Heart left ventricle (tissue), 16 donors: ENCODE data around the gene C1S. TPM values are rescaled to one million over a fixed set of nuclear protein-coding genes. Genes with fewer than 3 reads are reported as not detected.

Experiments
- ATAC-seq, 4 donors: fragments of 200-7000 bp; cut with Tn5 transposase; one replicate each; pipeline ENCODE4 v1.9.1; 2020 to 2022; ENCODE audit warnings: moderate library complexity in 4 of 4, mild to moderate bottlenecking in 3 of 4, moderate number of reproducible peaks in 1 of 4
- DNase-seq, 5 donors: peaks; one replicate each; pipeline ENCODE4 v3.0.0-alpha.2; 2020
- H3K27ac ChIP-seq, 12 donors: fragments of 200-600 bp; sonication (generic) in 4 of 12; one replicate each; pipeline versions ENCODE4 v1.5.0 to v1.8.0; 2016 to 2022; ENCODE audit warnings: mild to moderate bottlenecking in 2 of 12
- H3K27me3 ChIP-seq, 9 donors: fragments of 200-600 bp; sonication (generic) in 2 of 9; one replicate each; pipeline versions ENCODE4 v1.5.1 to v1.8.0; 2016 to 2022; ENCODE audit warnings: mild to moderate bottlenecking in 3 of 9
- H3K36me3 ChIP-seq, 9 donors: fragments of 200-600 bp; sonication (generic) in 2 of 9; one replicate each; pipeline versions ENCODE4 v1.5.0 to v1.8.0; 2018 to 2022; ENCODE audit warnings: mild to moderate bottlenecking in 2 of 9
- H3K4me1 ChIP-seq, 12 donors: fragments of 200-600 bp; sonication (generic) in 4 of 12; one replicate each; pipeline versions ENCODE4 v1.5.0 to v1.8.0; 2016 to 2022; ENCODE audit warnings: mild to moderate bottlenecking in 3 of 12
- H3K4me3 ChIP-seq, 12 donors: fragments of 200-600 bp; sonication (generic) in 4 of 12; one replicate each; pipeline versions ENCODE4 v1.5.0 to v1.8.0; 2017 to 2022; ENCODE audit warnings: mild to moderate bottlenecking in 9 of 12, moderate library complexity in 4 of 12
- H3K9me3 ChIP-seq, 12 donors: fragments of 200-600 bp; sonication (generic) in 4 of 12; one replicate each; pipeline versions ENCODE4 v1.5.0 to v1.8.0; 2016 to 2022; ENCODE audit warnings: mild to moderate bottlenecking in 1 of 12
- POLR2A ChIP-seq, 2 donors: fragments of 450-650 bp; IDR thresholded peaks; one replicate each; pipeline ENCODE4 v1.6.1; 2017; ENCODE audit warnings: antibody characterized with exemption in 2 of 2, mild to moderate bottlenecking in 2 of 2, moderate library complexity in 2 of 2
- WGBS, 4 donors: extraction: QIAGEN DNeasy Blood & Tissue Kit in 2 of 4; methylation state at CpG; one replicate each; pipeline versions ENCODE4 v1.1.5 to v1.1.7; 2013 to 2018; 5-methylcytosine and 5-hydroxymethylcytosine counted together
- intact Hi-C, 10 donors: fragments of 100-400 bp; cut with DNase I; formaldehyde crosslinking; loops; one replicate each; pipeline versions ENCODE4 v1.11.1 to v1.14.2; 2022
- polyA plus RNA-seq, 2 donors: library from polyadenylated mRNA; stranded (reverse); fragments of 200-250 nt; gene quantifications; one replicate each; pipeline ENCODE4 v1.2.3, GENCODE V29; 2013
- total RNA-seq, 9 donors: library from RNA; depleted of rRNA in 2 of 9; stranded (reverse); fragments of >200 nt in 2 of 9; fragmentation: NEBNext Ultra II Directional in 3 of 9; extraction: Animal tissue kit (Norgen Biotek cat#: 25700) in 3 of 9; gene quantifications; one replicate each; pipeline versions ENCODE4 v1.1.0 to v1.2.4, GENCODE V29; 2016 to 2023
- TF ChIP-seq, protein P1 (sequence below), 12 donors: fragments of 200-600 bp; sonication (generic) in 4 of 12; IDR thresholded peaks; one replicate each; pipeline versions ENCODE4 v1.5.0 to v1.8.0; 2018 to 2022; ENCODE audit warnings: antibody characterized with exemption in 12 of 12, mild to moderate bottlenecking in 5 of 12
- donor health status: ischemic (EF 13 %, LVEDD 7.1; RV severe dilation, severe dysfunction).
- donor health status: healthy with polysubstance abuse.
- donor health status: DM: no; HTN: yes; CAD: no.
- donor health status: DM: no; HTN: no; CAD: no.
- donor health status: ischemic (EF 25% LVEDD 6.9; RV normal size, moderate dysfunction).
- donor health status: ischemic (EF 25% LVEDD 5.7; RV mildly dilated, moderate dysfunction).
- donor health status: healthy.
- donor health status: DM: yes; HTN: yes; CAD: no.
- donor health status: ischemic (EF 35%, LVEDD 5.7; RV mildly dilated, moderate dysfunction).
- donor health status: nonischemic (EF 11% LVEDD 7.7; RV severe dilation, severe dysfunction).
- donor health status: DM: yes; HTN: yes; CAD: no.
- donor health status: PGD.
- donor health status: ischemic (EF 29% LVEDD 5.4; RV normal size, mild dysfunction).
- donor health status: nonischemic (EF 23%, LVEDD 6.1; RV moderate dilation, normal function).

C1S gene
- total and polyA plus RNA-seq, 11 donors = 30.1 to 247 (median 60.5) TPM

DNA sequence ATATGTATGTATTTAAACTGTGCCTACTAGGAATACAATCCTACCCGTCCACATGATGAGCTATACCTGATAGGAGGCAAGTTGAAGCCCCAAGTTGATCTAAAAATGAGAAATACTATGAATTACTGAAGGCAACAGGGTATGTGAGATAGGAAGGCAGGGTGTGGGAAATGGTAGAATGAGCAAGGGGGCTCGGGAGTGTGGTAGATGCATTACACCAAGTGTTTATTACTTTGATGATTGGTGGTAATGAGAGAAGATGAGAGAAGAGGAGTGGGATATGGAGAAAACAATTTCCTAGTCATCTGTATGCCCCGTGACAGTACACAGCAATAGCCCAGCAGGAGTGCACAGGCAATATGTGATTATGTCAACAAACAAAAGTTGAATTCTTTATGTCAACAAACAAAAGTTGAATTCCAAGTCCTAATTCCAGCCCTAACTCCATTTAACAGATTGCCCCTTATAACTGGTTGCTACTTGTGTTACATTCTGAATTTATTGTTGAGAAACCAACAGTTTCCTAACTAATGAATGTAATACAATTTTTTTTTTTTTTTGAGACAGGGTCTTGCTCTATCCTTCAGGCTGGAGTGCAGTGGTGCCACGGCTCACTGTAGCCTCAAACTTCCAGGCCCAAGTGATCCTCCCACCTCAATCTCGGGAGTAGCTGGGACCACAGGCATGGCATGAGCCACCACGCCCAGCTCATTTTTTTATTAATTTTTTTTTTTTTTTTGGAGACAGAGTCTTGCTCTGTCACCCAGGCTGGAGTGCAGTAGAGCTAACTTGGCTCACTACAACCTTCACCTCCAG, 44.8 kb upstream of the C1S start:
- no peak for DNase-seq
- TF ChIP-seq, protein P1, sequence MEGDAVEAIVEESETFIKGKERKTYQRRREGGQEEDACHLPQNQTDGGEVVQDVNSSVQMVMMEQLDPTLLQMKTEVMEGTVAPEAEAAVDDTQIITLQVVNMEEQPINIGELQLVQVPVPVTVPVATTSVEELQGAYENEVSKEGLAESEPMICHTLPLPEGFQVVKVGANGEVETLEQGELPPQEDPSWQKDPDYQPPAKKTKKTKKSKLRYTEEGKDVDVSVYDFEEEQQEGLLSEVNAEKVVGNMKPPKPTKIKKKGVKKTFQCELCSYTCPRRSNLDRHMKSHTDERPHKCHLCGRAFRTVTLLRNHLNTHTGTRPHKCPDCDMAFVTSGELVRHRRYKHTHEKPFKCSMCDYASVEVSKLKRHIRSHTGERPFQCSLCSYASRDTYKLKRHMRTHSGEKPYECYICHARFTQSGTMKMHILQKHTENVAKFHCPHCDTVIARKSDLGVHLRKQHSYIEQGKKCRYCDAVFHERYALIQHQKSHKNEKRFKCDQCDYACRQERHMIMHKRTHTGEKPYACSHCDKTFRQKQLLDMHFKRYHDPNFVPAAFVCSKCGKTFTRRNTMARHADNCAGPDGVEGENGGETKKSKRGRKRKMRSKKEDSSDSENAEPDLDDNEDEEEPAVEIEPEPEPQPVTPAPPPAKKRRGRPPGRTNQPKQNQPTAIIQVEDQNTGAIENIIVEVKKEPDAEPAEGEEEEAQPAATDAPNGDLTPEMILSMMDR (IDR thresholded peaks at IDR 0.05) = no peak
- no peak for TF ChIP-seq POLR2A (IDR thresholded peaks at IDR 0.05)
- Histone ChIP-seq H3K4me1 (peaks cover 0 to 46% (median 19%) of the 10 kb centered on the region in 12 donors), H3K9me3 (no peaks in the 10 kb centered on the region), H3K27me3 (no peaks in the 10 kb centered on the region), H3K27ac (no peak overlapping the region), H3K4me3 (no peak overlapping the region), H3K36me3 (peaks cover 0 to 32% (median 5%) of the 10 kb centered on the region in 9 donors)
- 77 to 87% (median 80%) methylated on average over 6 of the region's 6 CpGs for WGBS, 4 donors
- intact Hi-C loops = loop anchor here in 4 of 10 donors (5.0 kb wide), 5 partner anchors 38 to 97 kb away; partner anchors contain the start of genes C1RL (in 1 of the 4), EMG1 (in 1 of the 4) and PHB2 (in 1 of the 4)
- no peak for ATAC-seq

DNA sequence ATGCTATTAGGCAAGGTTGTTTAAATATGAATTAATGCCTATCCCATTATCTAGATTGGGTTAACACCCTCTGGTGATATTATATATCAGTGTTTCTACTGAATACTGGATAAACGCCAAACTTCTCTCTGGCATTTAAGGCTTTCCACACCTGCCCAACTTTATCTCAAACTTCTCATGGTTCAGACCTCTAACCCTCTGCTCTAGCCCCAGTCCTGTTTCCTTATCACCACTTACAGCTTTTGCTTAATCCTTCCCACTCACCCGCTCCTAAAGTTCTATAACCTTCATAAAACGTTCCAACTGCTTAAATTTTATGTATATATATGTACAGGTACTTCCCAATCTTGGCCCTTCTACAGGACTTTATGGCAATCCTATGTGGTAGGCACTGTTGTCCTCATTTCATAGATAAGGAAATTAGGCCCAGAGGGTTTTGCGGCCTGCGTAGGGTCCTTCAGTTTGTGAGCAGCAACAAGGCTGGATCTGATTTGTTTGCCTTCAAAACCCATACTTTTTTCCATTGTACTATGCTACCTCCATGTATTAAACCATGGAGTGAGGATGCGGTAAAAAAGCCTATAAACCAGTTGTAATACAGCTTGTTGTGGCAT, 43.5 kb upstream of the C1S start:
- ATAC-seq = no peak

DNA sequence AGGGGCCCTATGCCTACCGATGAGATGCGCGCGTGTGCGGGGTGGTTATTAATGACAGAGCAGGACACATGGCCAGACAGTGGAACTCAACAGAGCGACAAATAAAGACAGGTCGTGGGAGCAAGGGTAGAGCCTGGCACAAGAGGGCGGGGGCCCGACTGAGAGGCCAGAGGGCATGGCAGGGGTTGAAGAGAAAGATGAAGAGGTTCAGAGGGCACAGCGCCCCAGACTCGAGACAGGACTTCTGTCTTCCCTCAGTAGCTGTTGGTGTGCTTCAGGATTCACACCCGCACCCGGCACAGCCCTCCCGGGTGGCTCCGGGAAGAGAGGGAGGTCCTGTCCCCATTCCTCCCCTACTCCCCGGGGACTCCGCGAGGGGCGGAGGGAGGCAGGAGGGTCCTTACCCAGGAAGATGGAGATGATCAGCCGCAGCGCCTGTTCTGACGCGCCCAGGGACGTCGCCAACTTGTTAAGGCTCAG, 42.6 kb upstream of the C1S start:
- Histone ChIP-seq H3K4me3 (peak overlapping the region; percentile 53 to 96 (median 78)), H3K36me3 (peaks cover 0 to 15% (median 3%) of the 10 kb centered on the region in 9 donors), H3K9me3 (no peaks in the 10 kb centered on the region), H3K27ac (peak overlapping the region; percentile 48 to 96 (median 94)), H3K4me1 (peaks cover 0 to 38% (median 19%) of the 10 kb centered on the region in 12 donors), H3K27me3 (no peaks in the 10 kb centered on the region)
- DNase-seq (no peak), ATAC-seq (peak; percentile 8 to 34 (median 22))
- intact Hi-C loops = loop anchor here in 6 of 10 donors (2.0 to 5.0 kb wide), 9 partner anchors 41 to 94 kb away; partner anchors contain the start of genes EMG1 (in 3 of the 6), PHB2 (in 3 of the 6), C12orf57 (in 1 of the 6) and C1R (in 1 of the 6)
- TF ChIP-seq POLR2A (IDR thresholded peaks at IDR 0.05) = no peak
- TF ChIP-seq, protein P1 (IDR thresholded peaks at IDR 0.05) = no peak
- 1 to 4% (median 1%) methylated on average over 17 to 25 of the region's 25 CpGs for WGBS, 4 donors

More for the DNA sequence above, 43.5 kb upstream of the C1S start:
- no peaks in the 10 kb centered on the region for H3K9me3 ChIP-seq
- 67 to 76% (median 72%) methylated on average over 6 of the region's 6 CpGs for WGBS, 4 donors
- peaks cover 0 to 43% (median 19%) of the 10 kb centered on the region in 12 donors for H3K4me1 ChIP-seq
- peak overlapping the region in 10 of 12 donors; percentile 62 to 96 (median 82) for H3K4me3 ChIP-seq
- no peaks in the 10 kb centered on the region for H3K27me3 ChIP-seq
- intact Hi-C loops = loop anchor here in 4 of 10 donors (5.0 kb wide), 5 partner anchors 40 to 95 kb away; partner anchors contain the start of genes C1RL (in 1 of the 4), EMG1 (in 1 of the 4) and PHB2 (in 1 of the 4)
- H3K36me3 ChIP-seq = peaks cover 0 to 22% (median 4%) of the 10 kb centered on the region in 9 donors
- no peak for DNase-seq
- TF ChIP-seq, protein P1 (IDR thresholded peaks at IDR 0.05) = no peak
- TF ChIP-seq POLR2A (IDR thresholded peaks at IDR 0.05) = no peak
- H3K27ac ChIP-seq = peak overlapping the region in 9 of 12 donors; percentile 90 to 95 (median 94)
